ENCODE data around the gene CTAG1B. TPM values are rescaled to one million over a fixed set of nuclear protein-coding genes. Genes with fewer than 3 reads are reported as not detected.

The CTAG1B gene
- total and polyA plus RNA-seq, 2 of the 8 experiments (the other 6 are each of a cell fraction or from before 2014, with no cell fraction given) = not detected

GRCh38 chrX:154661899-154662298 is 42.8 kb upstream of the CTAG1B start (continued):
- TF ChIP-seq RXRA (IDR thresholded peaks at IDR 0.05; ENCODE audit: insufficient read depth, low read depth, low read length) = no peak
- TF ChIP-seq SP1 (IDR thresholded peaks at IDR 0.05; ENCODE audit: low read depth, low read length) = no peak
- TF ChIP-seq TAF1 (IDR thresholded peaks at IDR 0.05; ENCODE audit: low read depth, low read length) = no peak
